Measurements from ENCODE around the gene SSC5D. TPM values are rescaled to one million over a fixed set of nuclear protein-coding genes. Genes with fewer than 3 reads are reported as not detected.
A peak's percentile ranks its signal among the peaks of the same experiment; 100 is the strongest.

Gene SSC5D
- total RNA-seq, 1 donor from 2014 or later = 1.1 TPM

GRCh38 chr19:55503502-55504251 is 15.4 kb downstream of the SSC5D start:
- H3K9me3 Mint-ChIP-seq (ENCODE audit: low read depth) = peaks cover 3% of the 10 kb centered on the region

GRCh38 chr19:55504252-55504603 is 16.0 kb downstream of the SSC5D start:
- Mint-ChIP-seq H3K27ac (no peak overlapping the region), H3K9me3 (ENCODE audit: low read depth) (peaks cover 3% of the 10 kb centered on the region), H3K4me1 (ENCODE audit: low read depth) (no peaks in the 10 kb centered on the region), H3K4me3 (ENCODE audit: low read depth) (no peak overlapping the region), H3K36me3 (ENCODE audit: insufficient read depth) (no peaks in the 10 kb centered on the region), H3K27me3 (peaks cover 42% of the 10 kb centered on the region)
- no peak for DNase-seq (ENCODE audit: low spot score, unreplicated experiment)
- no peak for TF ChIP-seq CTCF (IDR thresholded peaks at IDR 0.05; ENCODE audit: unreplicated experiment)

More at GRCh38 chr19:55503502-55504251, 15.4 kb downstream of the SSC5D start:
- Mint-ChIP-seq H3K27ac (no peak overlapping the region), H3K4me1 (ENCODE audit: low read depth) (no peaks in the 10 kb centered on the region), H3K36me3 (ENCODE audit: insufficient read depth) (no peaks in the 10 kb centered on the region), H3K27me3 (peaks cover 47% of the 10 kb centered on the region), H3K4me3 (ENCODE audit: low read depth) (no peak overlapping the region)
- peak; percentile 78 for DNase-seq (ENCODE audit: low spot score, unreplicated experiment)
- TF ChIP-seq CTCF (IDR thresholded peaks at IDR 0.05; ENCODE audit: unreplicated experiment) = peak; percentile 88

GRCh38 chr19:55504981-55505380 is 16.7 kb downstream of the SSC5D start:
- H3K27ac Mint-ChIP-seq = no peak overlapping the region
- no peaks in the 10 kb centered on the region for H3K4me1 Mint-ChIP-seq (ENCODE audit: low read depth)
- peaks cover 41% of the 10 kb centered on the region for H3K27me3 Mint-ChIP-seq
- TF ChIP-seq CTCF (IDR thresholded peaks at IDR 0.05; ENCODE audit: unreplicated experiment) = no peak
- peaks cover 3% of the 10 kb centered on the region for H3K9me3 Mint-ChIP-seq (ENCODE audit: low read depth)
- H3K4me3 Mint-ChIP-seq (ENCODE audit: low read depth) = no peak overlapping the region
- no peaks in the 10 kb centered on the region for H3K36me3 Mint-ChIP-seq (ENCODE audit: insufficient read depth)
- no peak for DNase-seq (ENCODE audit: low spot score, unreplicated experiment)

GRCh38 chr19:55508120-55508519 is 19.9 kb downstream of the SSC5D start:
- H3K36me3 Mint-ChIP-seq (ENCODE audit: insufficient read depth) = no peaks in the 10 kb centered on the region
- no peaks in the 10 kb centered on the region for H3K4me1 Mint-ChIP-seq (ENCODE audit: low read depth)
- DNase-seq (ENCODE audit: low spot score, unreplicated experiment) = no peak
- peaks cover 3% of the 10 kb centered on the region for H3K9me3 Mint-ChIP-seq (ENCODE audit: low read depth)
- H3K4me3 Mint-ChIP-seq (ENCODE audit: low read depth) = no peak overlapping the region
- H3K27ac Mint-ChIP-seq = no peak overlapping the region
- H3K27me3 Mint-ChIP-seq = peaks cover 34% of the 10 kb centered on the region
- no peak for TF ChIP-seq CTCF (IDR thresholded peaks at IDR 0.05; ENCODE audit: unreplicated experiment)

- Mint-ChIP-seq H3K27ac (peak overlapping the region; percentile 26), H3K27me3 (peaks cover 6% of the 10 kb centered on the region), H3K4me1 (ENCODE audit: low read depth) (peaks cover 1% of the 10 kb centered on the region), H3K4me3 (ENCODE audit: low read depth) (peak overlapping the region; percentile 64), H3K36me3 (ENCODE audit: insufficient read depth) (no peaks in the 10 kb centered on the region), H3K9me3 (ENCODE audit: low read depth) (no peaks in the 10 kb centered on the region)
- DNase-seq (ENCODE audit: low spot score, unreplicated experiment) = peak; percentile 91
- TF ChIP-seq CTCF (IDR thresholded peaks at IDR 0.05; ENCODE audit: unreplicated experiment) = peak; percentile 81
Observed at GRCh38 chr19:55516878-55517620, 28.8 kb downstream of the SSC5D start.

Measured in progenitor cell of endocrine pancreas (in vitro differentiated cells).